ENCODE measurements around the gene FAM237B.
A peak's percentile ranks its signal among the peaks of the same experiment; 100 is the strongest.

The FAM237B gene

GRCh38 chr7:90270431-90271178 lies 50.5 kb downstream of the FAM237B start:
- no peak overlapping the region for H3K14ac ChIP-seq (ENCODE audit: low read length)
- no peak overlapping the region for H2BK15ac ChIP-seq (ENCODE audit: low read length)
- no peak overlapping the region for H2BK120ac ChIP-seq (ENCODE audit: low read depth, low read length)
- no peaks in the 10 kb centered on the region for H3K36me3 ChIP-seq (replicated peaks in 1 of 2; ENCODE audit: control insufficient read depth in 2 of 2, insufficient read depth in 2 of 2, low read length in 2 of 2)
- no peak overlapping the region for H3K9ac ChIP-seq (ENCODE audit: low read depth, low read length, poor library complexity)
- no peaks in the 10 kb centered on the region for H3K27me3 ChIP-seq (ENCODE audit: control insufficient read depth in 3 of 3, insufficient read depth in 3 of 3, low read depth in 1 of 3, low read length in 3 of 3)
- no peak overlapping the region for H2BK12ac ChIP-seq (ENCODE audit: low read length)
- H3K9me3 ChIP-seq (replicated peaks in 1 of 2; ENCODE audit: control insufficient read depth in 2 of 2, insufficient read depth in 1 of 2, low read depth in 1 of 2, low read length in 2 of 2), result no peaks in the 10 kb centered on the region
- no peak for DNase-seq (ENCODE audit: low spot score)
- no peak overlapping the region for H2AK5ac ChIP-seq (ENCODE audit: low read depth, low read length)
- H3K4me2 ChIP-seq (ENCODE audit: insufficient read depth, low read length, poor library complexity, severe bottlenecking), result no peak overlapping the region
- H3K4ac ChIP-seq (ENCODE audit: low read length), result no peak overlapping the region
- no peak overlapping the region for H3K27ac ChIP-seq (replicated peaks; ENCODE audit: low read length)
- WGBS, 2 donors (ENCODE audit: extremely low coverage in 2 of 2, insufficient read length in 2 of 2, insufficient replicate concordance in 1 of 2), result no CpG with 5 or more reads among the region's 2 CpGs
- no peak overlapping the region for H2AFZ ChIP-seq (ENCODE audit: low read length)
- no peak overlapping the region for H2BK5ac ChIP-seq (ENCODE audit: low read length)
- no peaks in the 10 kb centered on the region for H3K4me1 ChIP-seq (ENCODE audit: control insufficient read depth in 2 of 2, insufficient read depth in 1 of 2, low read depth in 1 of 2, low read length in 2 of 2)
- H3K4me3 ChIP-seq (ENCODE audit: low read length in 2 of 2), result no peak overlapping the region
- no peaks in the 10 kb centered on the region for H3K79me1 ChIP-seq (ENCODE audit: low read depth, low read length)
- no peak overlapping the region for H3K18ac ChIP-seq (ENCODE audit: low read length)
- H3K23ac ChIP-seq (ENCODE audit: low read depth, low read length, poor library complexity), result no peak overlapping the region
- H4K91ac ChIP-seq (ENCODE audit: low read depth, low read length, poor library complexity), result no peak overlapping the region
- no peak overlapping the region for H4K8ac ChIP-seq (ENCODE audit: low read depth, low read length)

GRCh38 chr7:90269163-90269562 lies 51.9 kb downstream of the FAM237B start:
- Histone ChIP-seq H3K36me3 (replicated peaks in 1 of 2; ENCODE audit: control insufficient read depth in 2 of 2, insufficient read depth in 2 of 2, low read length in 2 of 2) (no peaks in the 10 kb centered on the region), H2AFZ (ENCODE audit: low read length) (peak overlapping the region; percentile 0), H3K23ac (ENCODE audit: low read depth, low read length, poor library complexity) (no peak overlapping the region), H3K4me3 (ENCODE audit: low read length in 2 of 2) (no peak overlapping the region), H2BK15ac (ENCODE audit: low read length) (no peak overlapping the region), H2BK5ac (ENCODE audit: low read length) (no peak overlapping the region), H2AK5ac (ENCODE audit: low read depth, low read length) (no peak overlapping the region), H3K4me1 (ENCODE audit: control insufficient read depth in 2 of 2, insufficient read depth in 1 of 2, low read depth in 1 of 2, low read length in 2 of 2) (no peaks in the 10 kb centered on the region), H2BK120ac (ENCODE audit: low read depth, low read length) (no peak overlapping the region), H4K91ac (ENCODE audit: low read depth, low read length, poor library complexity) (no peak overlapping the region), H3K27ac (replicated peaks; ENCODE audit: low read length) (no peak overlapping the region), H3K4me2 (ENCODE audit: insufficient read depth, low read length, poor library complexity, severe bottlenecking) (no peak overlapping the region), H3K9me3 (replicated peaks in 1 of 2; ENCODE audit: control insufficient read depth in 2 of 2, insufficient read depth in 1 of 2, low read depth in 1 of 2, low read length in 2 of 2) (no peaks in the 10 kb centered on the region), H2BK12ac (ENCODE audit: low read length) (no peak overlapping the region), H3K18ac (ENCODE audit: low read length) (no peak overlapping the region), H3K9ac (ENCODE audit: low read depth, low read length, poor library complexity) (no peak overlapping the region), H3K14ac (ENCODE audit: low read length) (no peak overlapping the region), H3K4ac (ENCODE audit: low read length) (no peak overlapping the region), H4K8ac (ENCODE audit: low read depth, low read length) (no peak overlapping the region), H3K79me1 (ENCODE audit: low read depth, low read length) (no peaks in the 10 kb centered on the region), H3K27me3 (ENCODE audit: control insufficient read depth in 3 of 3, insufficient read depth in 3 of 3, low read depth in 1 of 3, low read length in 3 of 3) (no peaks in the 10 kb centered on the region)
- no CpG with 5 or more reads among the region's 1 CpG for WGBS, 2 donors (ENCODE audit: extremely low coverage in 2 of 2, insufficient read length in 2 of 2, insufficient replicate concordance in 1 of 2)
- no peak for DNase-seq (ENCODE audit: low spot score)

GRCh38 chr7:90267263-90267858 lies 53.7 kb downstream of the FAM237B start:
- Histone ChIP-seq H3K4ac (ENCODE audit: low read length) (no peak overlapping the region), H3K18ac (ENCODE audit: low read length) (no peak overlapping the region), H2BK5ac (ENCODE audit: low read length) (no peak overlapping the region), H3K9ac (ENCODE audit: low read depth, low read length, poor library complexity) (no peak overlapping the region), H3K9me3 (replicated peaks in 1 of 2; ENCODE audit: control insufficient read depth in 2 of 2, insufficient read depth in 1 of 2, low read depth in 1 of 2, low read length in 2 of 2) (no peaks in the 10 kb centered on the region), H4K91ac (ENCODE audit: low read depth, low read length, poor library complexity) (no peak overlapping the region), H3K4me3 (ENCODE audit: low read length in 2 of 2) (no peak overlapping the region), H3K14ac (ENCODE audit: low read length) (no peak overlapping the region), H3K27me3 (ENCODE audit: control insufficient read depth in 3 of 3, insufficient read depth in 3 of 3, low read depth in 1 of 3, low read length in 3 of 3) (no peaks in the 10 kb centered on the region), H4K8ac (ENCODE audit: low read depth, low read length) (no peak overlapping the region), H3K23ac (ENCODE audit: low read depth, low read length, poor library complexity) (no peak overlapping the region), H3K79me1 (ENCODE audit: low read depth, low read length) (no peaks in the 10 kb centered on the region), H3K36me3 (replicated peaks in 1 of 2; ENCODE audit: control insufficient read depth in 2 of 2, insufficient read depth in 2 of 2, low read length in 2 of 2) (no peaks in the 10 kb centered on the region), H3K27ac (replicated peaks; ENCODE audit: low read length) (no peak overlapping the region), H2AFZ (ENCODE audit: low read length) (no peak overlapping the region), H2BK15ac (ENCODE audit: low read length) (no peak overlapping the region), H3K4me2 (ENCODE audit: insufficient read depth, low read length, poor library complexity, severe bottlenecking) (no peak overlapping the region), H2AK5ac (ENCODE audit: low read depth, low read length) (no peak overlapping the region), H2BK12ac (ENCODE audit: low read length) (no peak overlapping the region), H3K4me1 (ENCODE audit: control insufficient read depth in 2 of 2, insufficient read depth in 1 of 2, low read depth in 1 of 2, low read length in 2 of 2) (no peaks in the 10 kb centered on the region), H2BK120ac (ENCODE audit: low read depth, low read length) (no peak overlapping the region)
- no CpG with 5 or more reads among the region's 5 CpGs for WGBS, 2 donors (ENCODE audit: extremely low coverage in 2 of 2, insufficient read length in 2 of 2, insufficient replicate concordance in 1 of 2)
- no peak for DNase-seq (ENCODE audit: low spot score)

GRCh38 chr7:90266808-90267207 lies 54.3 kb downstream of the FAM237B start:
- no peak overlapping the region for H3K4ac ChIP-seq (ENCODE audit: low read length)

More at GRCh38 chr7:90266808-90267207, 54.3 kb downstream of the FAM237B start:
- Histone ChIP-seq H2BK120ac (ENCODE audit: low read depth, low read length) (no peak overlapping the region), H3K4me3 (ENCODE audit: low read length in 2 of 2) (no peak overlapping the region), H3K36me3 (replicated peaks in 1 of 2; ENCODE audit: control insufficient read depth in 2 of 2, insufficient read depth in 2 of 2, low read length in 2 of 2) (no peaks in the 10 kb centered on the region), H2BK12ac (ENCODE audit: low read length) (no peak overlapping the region), H3K23ac (ENCODE audit: low read depth, low read length, poor library complexity) (no peak overlapping the region), H3K79me1 (ENCODE audit: low read depth, low read length) (no peaks in the 10 kb centered on the region), H3K18ac (ENCODE audit: low read length) (no peak overlapping the region), H3K9me3 (replicated peaks in 1 of 2; ENCODE audit: control insufficient read depth in 2 of 2, insufficient read depth in 1 of 2, low read depth in 1 of 2, low read length in 2 of 2) (no peaks in the 10 kb centered on the region), H3K4me1 (ENCODE audit: control insufficient read depth in 2 of 2, insufficient read depth in 1 of 2, low read depth in 1 of 2, low read length in 2 of 2) (no peaks in the 10 kb centered on the region), H4K91ac (ENCODE audit: low read depth, low read length, poor library complexity) (no peak overlapping the region), H3K9ac (ENCODE audit: low read depth, low read length, poor library complexity) (no peak overlapping the region), H3K27ac (replicated peaks; ENCODE audit: low read length) (no peak overlapping the region), H3K14ac (ENCODE audit: low read length) (no peak overlapping the region), H2AK5ac (ENCODE audit: low read depth, low read length) (no peak overlapping the region), H2AFZ (ENCODE audit: low read length) (no peak overlapping the region), H2BK5ac (ENCODE audit: low read length) (no peak overlapping the region), H2BK15ac (ENCODE audit: low read length) (no peak overlapping the region), H3K27me3 (ENCODE audit: control insufficient read depth in 3 of 3, insufficient read depth in 3 of 3, low read depth in 1 of 3, low read length in 3 of 3) (no peaks in the 10 kb centered on the region), H3K4me2 (ENCODE audit: insufficient read depth, low read length, poor library complexity, severe bottlenecking) (no peak overlapping the region), H4K8ac (ENCODE audit: low read depth, low read length) (no peak overlapping the region)
- WGBS, 2 donors (ENCODE audit: extremely low coverage in 2 of 2, insufficient read length in 2 of 2, insufficient replicate concordance in 1 of 2), result no CpG with 5 or more reads among the region's 3 CpGs
- no peak for DNase-seq (ENCODE audit: low spot score)
